SKM-1 treated with dmso at 0.1 percent for 144 hours (cell line): ENCODE data around the gene UBTD2.
"Not testable (repeated sequence)": the region's sequence is repeated elsewhere in the genome, so short reads cannot be mapped to it uniquely, and the experiment has no call there.

Experiments
- DNase-seq: peaks from one replicate; lab custom pipeline; 2025; ENCODE audit not compliant: unreplicated experiment; lab: John Stamatoyannopoulos, UW

The UBTD2 gene

GRCh38 chr5:172283020-172283861, at the start of gene UBTD2:
Gene UBTD2, minus strand, starts transcription at chr5:172283764. Its CDS starts 99 bp downstream, at chr5:172283665.
- DNase-seq, result peak; percentile 75

DNA sequence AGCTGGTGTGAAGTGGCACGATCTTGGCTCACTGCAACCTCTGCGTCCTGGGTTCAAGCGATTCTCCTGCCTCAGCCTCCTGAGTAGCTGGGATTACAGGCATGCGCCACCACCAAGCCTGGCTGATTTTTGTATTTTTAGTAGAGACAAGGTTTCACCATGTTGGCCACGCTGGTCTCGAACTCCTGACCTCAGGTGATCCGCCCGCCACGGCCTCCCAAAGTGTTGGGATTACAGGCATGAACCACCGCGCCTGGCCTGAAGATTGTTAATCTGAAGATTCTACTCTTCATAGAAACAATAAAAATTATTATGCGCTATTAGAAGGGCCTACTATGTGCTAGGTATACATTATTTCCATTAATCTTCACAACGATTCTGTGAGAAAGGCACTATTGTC, 43.3 kb upstream of the UBTD2 start:
- not testable (repeated sequence) for DNase-seq

DNA sequence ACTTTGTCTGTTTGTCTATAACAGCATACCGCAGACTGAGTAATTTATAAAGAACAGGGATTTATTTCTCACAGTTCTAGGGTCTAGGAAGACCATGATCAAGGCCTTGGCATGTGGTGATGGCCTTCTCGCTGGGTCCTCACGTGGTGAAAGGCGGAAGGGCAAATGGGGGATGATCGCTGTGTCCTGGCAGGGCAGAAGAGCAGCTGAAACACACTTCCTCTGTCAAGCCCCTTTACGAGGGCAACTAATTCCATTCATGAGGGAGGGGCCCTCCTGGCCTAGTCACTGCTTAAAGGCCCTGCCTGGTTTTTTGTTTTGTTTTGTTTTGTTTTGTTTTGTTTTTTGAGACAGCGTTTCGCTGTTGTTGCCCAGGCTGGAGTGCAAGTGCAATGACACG, 41.9 kb upstream of the UBTD2 start:
- DNase-seq, result no peak

DNA sequence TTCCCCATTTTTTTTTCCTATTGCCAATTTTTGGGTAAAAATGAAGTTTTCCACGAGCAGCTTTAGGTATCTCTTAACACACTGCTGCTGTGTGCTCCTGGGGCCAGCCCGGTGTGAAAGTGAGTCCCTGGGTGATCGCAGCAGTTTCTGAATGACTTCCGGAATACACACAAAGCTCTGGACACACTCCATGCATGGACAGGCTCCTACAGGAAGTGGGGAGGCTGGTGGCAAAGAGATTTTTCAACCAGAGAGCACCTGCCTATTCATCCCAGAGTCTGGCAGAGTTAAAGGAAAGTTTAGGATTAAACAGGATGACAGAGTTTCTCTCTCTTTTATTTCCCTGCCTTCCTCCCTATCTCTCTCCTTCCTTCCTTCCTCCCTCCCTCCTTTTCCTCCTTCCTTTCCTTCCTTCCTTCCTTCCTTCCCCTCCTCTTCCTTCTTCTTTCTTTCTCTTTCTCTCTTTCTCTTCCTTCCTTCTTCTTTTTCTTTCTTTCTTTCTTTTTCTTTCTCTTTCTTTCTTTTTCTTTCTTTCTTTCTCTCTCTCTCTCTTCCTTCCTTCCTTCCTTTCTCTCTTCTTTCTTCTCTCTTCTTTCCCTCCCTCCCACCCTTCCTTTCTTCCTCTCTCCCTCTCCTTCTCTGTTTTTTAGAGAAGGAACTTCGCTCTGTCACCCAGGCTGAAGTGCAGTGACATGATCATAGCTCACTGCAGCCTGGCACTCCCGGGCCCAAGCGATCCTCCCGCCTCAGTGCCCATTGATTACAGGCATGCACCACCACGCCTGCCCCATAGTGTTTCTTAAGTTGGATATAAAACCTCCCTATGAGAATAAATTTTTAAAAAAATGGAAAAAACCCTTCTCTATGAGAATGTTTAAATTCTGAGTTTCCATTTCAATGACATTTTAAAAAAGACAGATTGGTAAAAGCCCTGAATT, 38.7 kb upstream of the UBTD2 start:
- no peak for DNase-seq

DNA sequence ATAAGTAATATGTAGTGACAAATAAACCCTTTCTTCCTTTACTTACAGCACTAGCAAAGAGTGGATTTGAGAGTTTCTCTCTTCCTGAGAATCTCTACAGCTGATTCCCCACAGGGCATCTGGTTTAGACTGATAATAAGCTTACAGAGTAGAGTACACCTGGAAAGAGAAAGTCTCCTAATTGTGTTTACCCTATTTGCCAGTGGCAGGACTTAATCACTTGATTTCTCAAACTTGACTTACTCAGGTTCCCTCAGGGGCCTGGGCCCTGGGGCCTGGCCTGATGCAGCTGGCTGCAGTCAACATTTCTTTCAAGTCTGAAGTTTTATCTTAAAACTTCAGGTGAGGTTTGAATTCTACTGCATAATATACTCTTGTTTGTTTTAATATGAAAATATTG, 38.0 kb upstream of the UBTD2 start:
- no peak for DNase-seq

- DNase-seq, result no peak
Measured at GRCh38 chr5:172319708-172320441, 36.3 kb upstream of the UBTD2 start.

- DNase-seq, result no peak
Measured at GRCh38 chr5:172315587-172316493, 32.3 kb upstream of the UBTD2 start.

DNA sequence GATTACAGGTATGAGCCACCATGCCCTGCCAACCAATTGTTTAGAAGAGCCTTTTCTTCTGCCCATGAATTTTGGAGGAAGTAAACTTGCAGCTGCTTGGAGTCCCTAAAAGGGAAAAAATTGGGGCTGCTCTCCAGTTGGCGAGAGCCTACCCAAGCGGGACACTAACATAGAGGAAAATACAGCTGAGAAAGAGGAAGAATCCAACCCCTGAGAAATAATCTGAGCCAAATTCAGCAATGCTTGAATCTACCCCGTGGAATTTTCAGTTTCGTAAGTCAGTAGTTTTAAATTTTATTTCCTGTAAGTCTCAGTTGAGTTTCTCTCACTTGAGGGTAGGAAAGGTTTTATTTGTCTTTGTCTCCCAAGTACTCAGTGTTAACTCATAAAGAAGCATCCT, 30.4 kb upstream of the UBTD2 start:
- no peak for DNase-seq

DNA sequence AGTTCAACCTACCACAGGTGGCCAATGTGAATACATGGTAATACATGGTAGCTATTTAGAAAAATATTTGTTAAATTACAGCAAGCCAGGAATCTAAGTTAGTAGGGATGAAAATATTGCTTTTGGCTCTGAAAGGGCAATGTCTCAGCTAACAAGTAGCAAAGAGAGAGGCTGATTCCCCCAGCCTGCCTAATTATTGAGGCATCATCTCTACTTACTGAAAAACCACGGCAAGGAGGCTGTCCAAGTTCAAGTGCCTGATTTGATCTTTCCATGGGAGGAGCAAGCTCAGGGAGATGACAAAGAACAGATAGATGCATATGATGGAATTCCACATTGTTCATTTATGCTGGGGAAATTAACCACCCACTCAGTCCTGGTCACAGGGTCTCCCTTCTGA, 28.7 kb upstream of the UBTD2 start:
- DNase-seq, result no peak

DNA sequence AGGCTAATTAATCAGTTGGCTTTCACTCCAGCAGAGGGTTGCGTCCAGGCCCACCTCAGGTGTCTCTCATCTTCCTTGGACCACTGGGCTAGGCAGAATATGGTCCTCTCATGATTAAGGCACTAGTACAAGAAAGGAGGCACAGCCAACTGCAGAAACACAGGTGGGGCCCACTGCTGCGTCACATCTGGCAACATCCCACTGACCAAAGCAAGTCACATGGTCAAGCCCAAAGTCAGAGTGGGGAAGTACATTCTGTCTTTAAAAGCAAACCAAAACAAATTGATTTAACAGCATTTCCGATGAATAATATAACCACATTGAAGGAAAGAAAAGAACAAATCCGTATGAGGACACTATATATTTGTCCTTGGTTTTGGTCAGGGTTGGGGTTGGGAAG, 28.0 kb upstream of the UBTD2 start:
- no peak for DNase-seq

GRCh38 chr5:172311026-172311425, 27.5 kb upstream of the UBTD2 start:
- no peak for DNase-seq

DNA sequence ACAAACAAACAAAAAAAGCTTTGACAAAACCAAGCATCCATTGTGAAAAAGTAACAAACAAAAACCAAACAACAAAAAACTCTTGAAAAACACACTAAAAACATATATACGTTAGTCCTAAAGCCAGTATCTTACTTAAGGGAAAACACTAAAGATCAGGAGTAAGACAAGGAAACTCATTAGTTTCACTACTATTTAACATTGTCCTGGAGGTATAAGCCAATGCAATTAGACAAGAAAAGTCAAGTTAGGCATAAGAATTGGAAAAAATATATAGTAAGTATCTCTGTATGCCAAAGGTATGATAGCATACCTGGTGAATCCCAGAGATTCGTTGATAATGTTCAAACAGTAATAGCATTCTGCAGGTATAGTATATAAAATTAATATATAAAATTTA, 21.8 kb upstream of the UBTD2 start:
- no peak for DNase-seq

GRCh38 chr5:172303572-172304335, 20.2 kb upstream of the UBTD2 start:
- no peak for DNase-seq

GRCh38 chr5:172303162-172303561, 19.6 kb upstream of the UBTD2 start:
- no peak for DNase-seq

GRCh38 chr5:172302047-172302710, 18.6 kb upstream of the UBTD2 start:
- no peak for DNase-seq

GRCh38 chr5:172299916-172300439, 16.4 kb upstream of the UBTD2 start:
- no peak for DNase-seq

DNA sequence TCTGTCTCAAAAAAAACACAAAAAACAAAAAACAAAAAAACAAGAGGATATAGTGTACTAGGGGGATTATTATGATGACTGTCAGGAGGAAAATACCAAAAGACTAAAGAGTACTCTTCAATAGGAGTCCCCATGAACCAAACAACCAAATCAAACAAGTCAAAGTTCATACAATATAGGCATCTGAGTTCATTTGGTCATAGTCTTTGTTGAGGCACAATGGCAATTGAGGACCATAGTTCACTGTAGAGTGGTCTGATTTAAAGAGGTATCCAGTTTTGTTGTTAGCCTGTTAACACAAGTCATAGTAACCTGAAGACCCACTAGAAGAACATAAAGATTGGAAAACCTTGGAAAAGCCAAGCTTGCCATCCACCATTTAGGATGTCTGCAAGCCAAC, 11.3 kb upstream of the UBTD2 start:
- DNase-seq, result no peak

DNA sequence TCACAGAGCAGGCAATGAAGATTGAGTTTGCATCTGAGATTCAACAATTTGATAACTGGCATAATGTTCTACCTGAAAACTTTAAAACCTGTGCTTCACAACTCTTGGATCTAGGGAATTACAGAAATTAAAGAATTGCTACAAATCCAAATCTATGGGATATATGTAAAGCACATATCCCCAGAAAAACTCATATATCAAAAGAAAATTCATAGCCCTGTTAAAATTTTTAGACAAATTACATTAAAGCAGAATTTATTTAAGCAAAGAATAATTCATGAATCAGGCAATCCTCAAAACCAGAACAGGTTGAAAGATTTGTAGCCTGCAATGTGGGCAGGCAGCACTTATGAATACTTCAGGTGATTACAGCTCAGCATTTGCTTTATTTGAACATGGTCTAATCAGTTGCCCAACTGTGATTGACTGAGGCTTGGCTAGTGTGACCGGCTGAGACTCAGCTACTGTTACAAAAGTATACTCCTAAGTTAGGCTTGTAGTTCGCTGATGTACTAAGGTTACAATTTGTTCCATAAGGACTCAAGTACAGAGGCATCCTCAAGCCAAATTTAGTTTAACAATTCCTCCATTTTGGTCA, 10.3 kb upstream of the UBTD2 start:
- no peak for DNase-seq
